Activated T-cell treated with anti-CD3 and anti-CD28 coated beads for 24 hours (primary cell): ENCODE data around the gene ZFHX3.

Experiments used
- DNase-seq: peaks from one replicate; pipeline ENCODE4 v3.0.0-alpha.2; 2020; ENCODE audit warnings: low read depth

The ZFHX3 gene

DNA sequence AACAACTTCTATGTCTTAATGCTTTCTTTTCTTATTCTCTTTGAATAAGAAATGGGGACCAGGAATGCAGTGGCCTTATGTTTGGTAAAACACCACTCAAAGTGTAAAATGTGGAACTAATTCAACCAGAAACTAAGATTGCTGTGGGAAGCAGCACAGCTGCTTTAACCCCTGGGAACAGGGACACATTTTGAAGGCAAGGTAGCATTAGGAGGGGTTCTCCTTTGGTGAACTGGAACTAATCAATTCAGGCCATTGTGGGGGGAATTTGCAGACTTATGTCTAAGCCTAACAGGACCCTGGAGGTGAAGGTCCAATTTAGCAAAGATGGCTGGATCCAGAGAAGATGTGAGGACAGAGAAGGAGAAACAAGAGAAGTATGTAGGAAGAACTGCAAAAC lies 256.1 kb downstream of the ZFHX3 start:
- no peak for DNase-seq

DNA sequence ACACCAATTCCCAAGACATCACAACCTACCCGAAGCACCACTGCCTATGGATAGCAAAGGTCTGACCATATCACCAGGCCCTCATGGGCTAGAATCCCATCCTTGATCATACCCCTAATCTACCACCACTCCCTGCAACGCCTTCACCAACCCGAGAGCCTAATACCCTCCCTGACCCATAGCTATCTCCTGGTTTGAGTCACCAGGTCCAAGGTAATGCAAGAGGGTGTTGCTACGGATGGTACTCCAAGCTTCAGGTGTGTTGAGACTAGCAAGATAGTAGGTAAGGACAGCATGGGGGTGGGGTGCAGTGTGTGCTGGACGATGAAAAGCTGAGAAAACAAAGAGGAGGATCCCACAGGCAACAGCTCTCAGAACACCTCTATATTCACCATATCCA lies 258.0 kb downstream of the ZFHX3 start:
- DNase-seq: no peak

- DNase-seq: no peak
These were observed 258.5 kb downstream of the ZFHX3 start for GRCh38 chr16:72789465-72789864.

DNA sequence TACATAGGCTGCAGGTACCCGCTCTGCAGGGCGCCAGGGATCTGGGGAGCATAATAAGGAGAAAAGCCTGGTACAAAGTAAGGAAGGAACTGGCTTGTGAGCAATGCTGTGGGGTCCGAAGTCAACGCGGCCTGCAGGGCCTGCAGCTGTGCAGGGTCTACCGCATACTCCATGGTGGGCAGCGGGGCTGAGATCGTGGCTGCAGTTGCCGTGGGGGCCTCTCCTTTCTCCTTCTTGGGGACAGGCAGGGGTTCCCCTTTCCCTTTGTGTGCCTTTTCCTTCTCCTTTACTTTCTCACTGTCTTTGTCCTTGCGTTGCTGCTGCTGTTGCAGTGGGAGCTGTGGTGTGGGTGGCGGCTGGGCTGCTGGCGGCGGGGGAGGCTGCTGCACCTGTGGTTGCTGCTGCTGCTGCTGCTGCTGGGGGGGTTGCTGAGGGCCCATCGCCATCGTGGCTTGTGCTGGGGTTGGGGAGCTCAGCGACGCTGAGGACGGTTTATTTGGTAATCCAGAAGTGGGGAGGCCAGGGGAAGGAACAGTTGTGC lies 259.6 kb downstream of the ZFHX3 start:
- no peak for DNase-seq

- peak; percentile 54 for DNase-seq
These were observed 260.2 kb downstream of the ZFHX3 start for GRCh38 chr16:72787514-72788268.

DNA sequence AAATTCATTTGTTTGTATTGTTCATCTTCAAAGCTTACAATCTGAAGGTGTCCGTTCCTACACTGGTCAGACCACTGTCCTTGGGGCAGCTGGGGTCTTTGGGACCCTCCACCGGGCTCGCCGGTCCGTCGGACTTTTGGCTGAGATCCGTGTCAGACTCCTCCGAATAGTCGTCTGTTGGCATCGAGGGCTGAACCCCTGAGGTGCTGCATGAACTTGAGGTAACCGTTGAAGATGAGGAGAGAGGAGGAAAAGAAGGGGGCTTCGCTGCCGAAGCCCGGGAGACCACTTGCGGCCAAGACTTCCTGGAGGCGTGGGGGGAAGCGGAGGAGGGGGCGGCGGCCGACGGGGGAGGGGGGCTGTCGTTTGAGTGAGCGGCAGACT lies 260.8 kb downstream of the ZFHX3 start:
- DNase-seq: no peak

GRCh38 chr16:72786606-72787005 lies 261.3 kb downstream of the ZFHX3 start:
- DNase-seq: no peak

- no peak for DNase-seq
These were observed 262.0 kb downstream of the ZFHX3 start for GRCh38 chr16:72785886-72786285.

GRCh38 chr16:72785171-72785570 lies 262.8 kb downstream of the ZFHX3 start:
- no peak for DNase-seq

GRCh38 chr16:72783716-72784318 lies 264.1 kb downstream of the ZFHX3 start:
- no peak for DNase-seq

- no peak for DNase-seq
These were observed 278.1 kb downstream of the ZFHX3 start for GRCh38 chr16:72769876-72770275.

- no peak for DNase-seq
These were observed 279.3 kb downstream of the ZFHX3 start for GRCh38 chr16:72768591-72768990.

DNA sequence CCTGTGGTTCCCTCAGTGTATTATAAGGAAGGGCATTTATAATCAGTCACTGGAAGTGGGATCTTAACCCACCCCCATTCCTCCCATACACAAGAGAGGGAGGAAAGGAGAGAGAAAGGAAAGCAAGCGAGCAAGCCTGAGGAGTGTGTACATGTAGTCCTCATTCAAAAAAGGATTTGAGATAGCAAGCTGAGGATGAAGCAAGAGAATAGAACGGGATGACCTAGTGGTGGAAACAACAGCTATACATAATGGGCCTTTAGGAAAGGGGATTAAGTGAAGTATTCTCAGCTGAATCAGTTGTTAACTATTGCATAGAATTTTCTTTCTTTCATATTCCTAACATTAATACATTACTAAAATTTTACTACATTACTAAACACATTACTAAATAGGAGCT lies 281.4 kb downstream of the ZFHX3 start:
- DNase-seq: no peak

GRCh38 chr16:72764015-72764654 lies 283.8 kb downstream of the ZFHX3 start:
- DNase-seq: no peak

- DNase-seq: no peak
These were observed 287.3 kb downstream of the ZFHX3 start for GRCh38 chr16:72760581-72760980.

GRCh38 chr16:72753881-72754280 lies 294.0 kb downstream of the ZFHX3 start:
- DNase-seq: no peak

DNA sequence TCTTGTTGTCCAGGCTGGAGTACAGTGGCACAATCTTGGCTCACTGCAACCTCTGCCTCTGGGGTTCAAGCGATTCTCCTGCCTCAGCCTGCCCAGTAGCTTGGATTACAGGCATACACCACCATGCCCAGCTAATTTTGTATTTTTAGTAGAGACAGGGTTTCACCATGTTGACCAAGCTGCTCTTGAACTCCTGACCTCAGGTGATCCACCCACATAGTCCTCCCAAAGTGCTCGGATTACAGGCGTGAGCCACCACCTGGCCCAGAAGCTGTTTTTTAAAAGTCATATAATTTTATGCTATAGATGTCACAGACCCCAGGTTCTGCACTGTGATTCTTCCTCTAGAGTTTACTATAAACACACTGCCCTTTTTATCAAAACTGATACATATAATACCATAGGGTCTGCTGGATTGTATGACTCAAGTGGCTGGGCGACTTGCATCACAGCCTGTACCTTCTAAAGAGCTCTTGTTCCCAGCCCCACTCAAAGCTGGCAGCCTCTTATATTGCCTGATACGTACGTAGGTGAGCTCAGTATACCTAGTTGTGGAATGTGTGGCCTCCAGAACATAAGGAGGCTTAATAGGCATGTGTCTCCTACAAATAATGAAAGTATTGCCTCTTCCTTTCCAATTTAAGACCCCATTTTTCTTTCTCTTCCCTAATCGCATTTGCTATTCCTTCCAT lies 295.8 kb downstream of the ZFHX3 start:
- no peak for DNase-seq

DNA sequence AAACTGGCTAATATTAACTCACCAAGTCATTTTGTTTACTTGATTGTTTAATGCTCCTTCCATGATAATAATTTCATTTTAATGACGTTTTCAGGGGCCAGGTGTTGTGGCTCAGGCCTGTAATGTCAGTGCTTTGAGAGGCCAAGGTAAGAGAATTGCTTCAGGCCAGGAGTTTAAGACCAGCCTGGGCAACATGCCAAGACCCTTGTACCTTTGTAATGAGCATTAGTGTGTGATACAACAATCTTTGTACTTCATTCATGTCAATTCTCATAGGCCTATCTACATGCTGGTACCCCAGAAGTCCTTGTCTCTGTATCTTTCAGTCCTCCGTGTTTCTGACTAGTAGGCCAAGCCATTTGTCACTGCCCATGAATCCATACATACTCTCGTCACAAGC lies 296.9 kb downstream of the ZFHX3 start:
- no peak for DNase-seq

- no peak for DNase-seq
These were observed 298.8 kb downstream of the ZFHX3 start for GRCh38 chr16:72749091-72749490.

DNA sequence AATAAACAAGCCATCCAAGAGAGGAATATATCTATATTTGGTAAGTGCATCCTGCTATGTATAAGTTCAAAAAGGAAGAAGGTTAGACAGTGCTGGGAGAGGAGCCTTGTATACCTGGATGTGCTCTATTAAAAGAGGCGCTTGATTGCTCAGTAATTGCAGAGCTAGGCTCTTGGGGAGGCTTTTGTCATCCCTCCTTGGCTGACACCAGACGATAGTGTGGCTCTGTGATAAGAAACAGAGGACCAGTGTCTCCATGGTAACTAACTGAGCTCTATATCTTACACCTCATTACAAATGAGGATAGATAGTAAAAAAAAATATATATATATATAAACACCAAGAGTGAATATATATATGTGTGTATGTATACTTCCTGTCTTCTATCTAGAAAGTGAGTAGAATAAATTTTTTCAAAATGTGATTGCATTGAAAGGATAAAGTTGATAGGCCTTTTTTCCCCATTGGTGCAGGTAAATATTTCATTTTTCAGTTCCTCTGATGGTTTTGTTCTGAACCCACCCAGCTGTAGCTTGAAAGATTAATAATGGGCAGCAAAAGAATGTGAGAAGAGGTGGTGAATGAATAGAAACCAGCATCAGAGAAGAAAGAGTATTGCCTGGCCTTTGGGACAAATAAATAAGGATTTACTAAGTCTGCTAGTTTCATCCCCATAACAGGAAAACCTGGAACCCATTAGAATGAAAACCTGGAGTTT lies 303.7 kb downstream of the ZFHX3 start:
- DNase-seq: no peak

DNA sequence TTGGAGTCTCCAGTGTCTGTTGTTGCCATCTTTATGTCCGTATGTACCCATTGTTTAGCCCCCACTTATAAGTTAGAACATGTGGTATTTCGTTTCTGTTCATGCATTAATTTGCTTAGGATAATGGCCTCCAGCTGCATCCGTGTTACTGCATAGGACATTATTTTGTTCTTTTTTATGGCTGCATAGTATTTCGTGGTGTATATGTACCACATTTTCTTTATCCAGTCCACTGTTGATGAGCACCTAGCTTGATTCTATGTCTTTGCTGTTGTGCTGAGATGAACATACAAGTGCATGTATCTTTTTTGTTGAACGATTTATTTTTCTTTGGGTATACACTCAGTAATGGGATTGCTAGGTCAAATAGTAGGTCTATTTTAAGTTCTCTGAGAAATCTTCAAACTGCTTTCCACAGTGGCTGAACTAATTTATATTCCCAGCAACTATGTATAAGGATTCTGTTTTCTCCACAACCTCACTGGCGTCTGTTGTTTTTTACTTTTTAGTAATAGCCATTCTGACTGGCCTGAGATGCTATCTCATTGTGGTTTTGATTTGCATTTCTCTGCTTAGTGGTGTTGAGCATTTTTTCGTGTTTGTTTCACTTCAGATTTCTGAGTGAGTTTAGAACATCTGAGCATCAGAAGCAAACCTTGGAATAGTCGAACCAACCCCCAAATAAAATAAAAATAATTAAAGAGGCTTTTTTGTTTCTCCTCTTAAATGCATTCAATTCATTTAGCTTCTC lies 304.7 kb downstream of the ZFHX3 start:
- DNase-seq: no peak
